Smooth muscle cell (in vitro differentiated cells): ENCODE results near the gene SRD5A3. TPM values are rescaled to one million over a fixed set of nuclear protein-coding genes. Genes with fewer than 3 reads are reported as not detected.
A peak's percentile ranks its signal among the peaks of the same experiment; 100 is the strongest.
"Not testable (repeated sequence)": the region's sequence is repeated elsewhere in the genome, so short reads cannot be mapped to it uniquely, and the experiment has no call there.

ENCODE experiments used
- DNase-seq: peaks from one replicate; lab custom pipeline; 2025; ENCODE audit not compliant: unreplicated experiment; lab: John Stamatoyannopoulos, UW
- H2AFZ ChIP-seq: fragments of 200-600 bp; sonication (generic); 2 replicates; pipeline ENCODE4 v1.6.0; 2016; ENCODE audit warnings: antibody characterized with exemption, low read depth, mild to moderate bottlenecking
- H3F3A ChIP-seq: fragments of 200-600 bp; sonication (generic); 2 replicates; pipeline ENCODE4 v1.6.0; 2017; ENCODE audit warnings: antibody characterized with exemption, low read depth
- H3K27ac ChIP-seq: fragments of 200-600 bp; sonication (generic); 2 replicates; pipeline ENCODE4 v1.5.1; 2016; ENCODE audit warnings: low read depth, mild to moderate bottlenecking
- H3K27me3 ChIP-seq: fragments of 200-600 bp; sonication (generic); 2 replicates; pipeline ENCODE4 v1.6.1; 2016; ENCODE audit warnings: low read depth, mild to moderate bottlenecking
- H3K36me3 ChIP-seq: fragments of 200-600 bp; sonication (generic); 2 replicates; pipeline ENCODE4 v1.5.1; 2016; ENCODE audit warnings: low read depth
- H3K4me1 ChIP-seq: fragments of 200-600 bp; sonication (generic); 2 replicates; pipeline ENCODE4 v1.5.1; 2016; ENCODE audit warnings: low read depth
- H3K4me2 ChIP-seq: fragments of 200-600 bp; sonication (generic); 2 replicates; pipeline ENCODE4 v1.6.0; 2016; ENCODE audit warnings: mild to moderate bottlenecking
- H3K4me3 ChIP-seq: fragments of 200-600 bp; sonication (generic); 2 replicates; pipeline ENCODE4 v1.5.1; 2016; ENCODE audit warnings: mild to moderate bottlenecking
- H3K79me2 ChIP-seq: fragments of 200-600 bp; sonication (generic); 2 replicates; pipeline ENCODE4 v1.6.0; 2016; ENCODE audit warnings: low read depth, mild to moderate bottlenecking
- H3K9ac ChIP-seq: fragments of 200-600 bp; sonication (generic); 2 replicates; pipeline ENCODE4 v1.6.0; 2016; ENCODE audit warnings: low read depth
- H3K9me3 ChIP-seq: fragments of 200-600 bp; sonication (generic); replicated peaks from 2 replicates; pipeline ENCODE4 v1.5.1; 2016; ENCODE audit warnings: low read depth
- H4K20me1 ChIP-seq: fragments of 200-600 bp; sonication (generic); 2 replicates; pipeline ENCODE4 v1.6.0; 2016; ENCODE audit warnings: low read depth
- WGBS: methylation state at CpG from one replicate; pipeline ENCODE4 v1.1.7; 2016; ENCODE audit warnings: low lambda C conversion rate; 5-methylcytosine and 5-hydroxymethylcytosine counted together
- polyA plus RNA-seq: library from polyadenylated mRNA; unstranded; fragments of >200 nt; fragmentation: Nextera tagmentation; extraction: Ambion mirVana; gene quantifications from 2 replicates; pipeline ENCODE4 v1.2.1, GENCODE V29; 2016
- total RNA-seq: library from RNA; depleted of rRNA; stranded (reverse); fragments of >200 nt; gene quantifications from 2 replicates; pipeline ENCODE4 v1.2.3, GENCODE V29; 2014
- TF ChIP-seq, protein P1 (sequence below): fragments of 200-600 bp; sonication (generic); IDR thresholded peaks from 2 replicates; pipeline ENCODE4 v1.5.1; 2017; ENCODE audit warnings: borderline replicate concordance, mild to moderate bottlenecking, antibody characterized with exemption; ENCODE audit not compliant: insufficient read depth, poor library complexity, severe bottlenecking

SRD5A3 gene
- total and polyA plus RNA-seq, 2 experiments from 2014 or later: 18.1 to 37.3 TPM

DNA sequence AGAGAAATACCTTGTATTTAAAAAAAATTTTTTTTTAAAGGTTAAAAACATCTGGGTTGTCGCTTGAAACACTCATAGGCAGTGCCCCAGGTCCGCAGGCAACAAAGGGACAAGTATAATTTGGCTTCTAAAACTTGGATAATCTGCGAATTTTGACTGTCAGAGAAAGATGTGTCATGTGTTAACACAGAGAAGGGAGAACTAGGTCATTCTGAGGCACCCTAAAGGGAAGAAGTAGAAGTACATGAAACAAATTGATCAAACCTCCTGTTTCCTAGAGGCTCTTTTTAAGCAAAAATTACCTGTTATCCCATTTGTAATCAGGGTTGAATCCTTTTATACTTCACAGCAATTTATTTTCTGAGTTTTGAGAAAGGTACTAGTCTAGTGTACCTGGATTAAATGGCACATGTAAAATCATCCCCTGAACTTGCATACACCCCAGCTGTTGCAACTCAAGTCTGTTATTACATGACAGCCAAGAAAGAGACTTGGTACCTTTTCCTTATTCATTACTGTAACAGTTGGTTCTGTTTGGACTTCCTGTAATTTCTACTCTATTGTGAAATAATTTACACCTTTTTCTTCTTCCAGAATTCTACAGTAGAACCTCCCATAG, 1.7 kb downstream of the SRD5A3 start:
- 90% methylated on average over 3 of the region's 3 CpGs for WGBS
- Histone ChIP-seq H3K4me3 (peak overlapping the region; percentile 86), H3K4me1 (peaks cover 17% of the 10 kb centered on the region)

DNA sequence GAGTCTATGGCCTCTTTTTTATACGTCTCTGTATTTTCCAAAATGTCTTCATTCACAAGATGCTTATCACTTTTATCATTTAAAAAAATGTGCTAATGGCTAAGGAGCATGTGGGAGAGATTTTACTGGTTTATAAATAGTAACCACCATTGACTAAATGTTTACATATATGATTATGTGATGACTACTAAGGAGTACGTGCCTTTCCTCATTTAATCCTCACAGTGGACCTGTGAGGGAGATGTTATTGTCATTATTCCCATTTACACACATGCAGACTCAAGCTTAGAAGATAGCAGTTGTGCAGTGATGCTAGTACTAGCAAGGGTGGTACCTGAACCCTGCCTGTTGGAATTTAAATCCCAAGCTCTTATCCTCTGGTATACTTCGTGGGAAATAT, 2.4 kb downstream of the SRD5A3 start:
- no peaks in the 10 kb centered on the region for H3K9me3 ChIP-seq
- 44% methylated on average over 3 of the region's 3 CpGs for WGBS
- no peak for DNase-seq
- TF ChIP-seq, protein P1, sequence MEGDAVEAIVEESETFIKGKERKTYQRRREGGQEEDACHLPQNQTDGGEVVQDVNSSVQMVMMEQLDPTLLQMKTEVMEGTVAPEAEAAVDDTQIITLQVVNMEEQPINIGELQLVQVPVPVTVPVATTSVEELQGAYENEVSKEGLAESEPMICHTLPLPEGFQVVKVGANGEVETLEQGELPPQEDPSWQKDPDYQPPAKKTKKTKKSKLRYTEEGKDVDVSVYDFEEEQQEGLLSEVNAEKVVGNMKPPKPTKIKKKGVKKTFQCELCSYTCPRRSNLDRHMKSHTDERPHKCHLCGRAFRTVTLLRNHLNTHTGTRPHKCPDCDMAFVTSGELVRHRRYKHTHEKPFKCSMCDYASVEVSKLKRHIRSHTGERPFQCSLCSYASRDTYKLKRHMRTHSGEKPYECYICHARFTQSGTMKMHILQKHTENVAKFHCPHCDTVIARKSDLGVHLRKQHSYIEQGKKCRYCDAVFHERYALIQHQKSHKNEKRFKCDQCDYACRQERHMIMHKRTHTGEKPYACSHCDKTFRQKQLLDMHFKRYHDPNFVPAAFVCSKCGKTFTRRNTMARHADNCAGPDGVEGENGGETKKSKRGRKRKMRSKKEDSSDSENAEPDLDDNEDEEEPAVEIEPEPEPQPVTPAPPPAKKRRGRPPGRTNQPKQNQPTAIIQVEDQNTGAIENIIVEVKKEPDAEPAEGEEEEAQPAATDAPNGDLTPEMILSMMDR: no peak
- H3F3A ChIP-seq: peaks cover 12% of the 10 kb centered on the region
- peaks cover 17% of the 10 kb centered on the region for H3K4me1 ChIP-seq
- no peak overlapping the region for H3K4me3 ChIP-seq
- no peaks in the 10 kb centered on the region for H4K20me1 ChIP-seq
- H3K27me3 ChIP-seq: no peaks in the 10 kb centered on the region
- H2AFZ ChIP-seq: no peak overlapping the region
- H3K36me3 ChIP-seq: no peaks in the 10 kb centered on the region
- H3K9ac ChIP-seq: peak overlapping the region; percentile 1
- H3K79me2 ChIP-seq: peaks cover 30% of the 10 kb centered on the region
- H3K4me2 ChIP-seq: peak overlapping the region; percentile 91
- H3K27ac ChIP-seq: peak overlapping the region; percentile 29

More for the DNA sequence above, 1.7 kb downstream of the SRD5A3 start:
- Histone ChIP-seq H3F3A (peaks cover 12% of the 10 kb centered on the region), H3K79me2 (peaks cover 30% of the 10 kb centered on the region), H4K20me1 (no peaks in the 10 kb centered on the region), H3K4me2 (peak overlapping the region; percentile 91), H3K9me3 (no peaks in the 10 kb centered on the region), H3K27me3 (no peaks in the 10 kb centered on the region), H3K9ac (no peak overlapping the region), H3K36me3 (no peaks in the 10 kb centered on the region), H3K27ac (peak overlapping the region; percentile 87), H2AFZ (peak overlapping the region; percentile 92)
- DNase-seq: no peak
- TF ChIP-seq, protein P1: no peak

DNA sequence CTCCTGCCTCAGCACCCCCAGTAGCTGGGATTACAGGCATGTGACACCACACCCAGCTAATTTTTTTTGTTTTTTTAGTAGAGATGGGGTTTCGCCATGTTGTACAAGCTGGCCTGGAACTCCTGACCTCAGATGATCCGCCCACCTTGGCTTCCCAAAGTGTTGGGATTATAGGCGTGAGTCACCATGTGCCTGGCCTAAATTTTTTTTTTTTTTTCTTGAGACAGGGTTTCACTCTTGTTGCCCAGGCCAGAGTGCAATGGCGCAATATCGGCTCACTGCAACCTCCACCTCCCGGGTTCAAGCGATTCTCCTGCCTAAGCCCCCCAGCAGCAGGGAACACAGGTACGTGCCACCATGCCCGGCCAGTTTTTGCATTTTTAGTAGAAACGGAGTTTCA, 4.8 kb downstream of the SRD5A3 start:
- H3K9ac ChIP-seq, H3K4me2 ChIP-seq, H2AFZ ChIP-seq, H3K27me3 ChIP-seq, H4K20me1 ChIP-seq, H3K9me3 ChIP-seq, H3K27ac ChIP-seq, H3K4me3 ChIP-seq, DNase-seq, H3K36me3 ChIP-seq: not testable (repeated sequence)
- peaks cover 30% of the 10 kb centered on the region for H3K79me2 ChIP-seq
- 95% methylated on average over 10 of the region's 10 CpGs for WGBS
- H3K4me1 ChIP-seq: peaks cover 17% of the 10 kb centered on the region
- peaks cover 12% of the 10 kb centered on the region for H3F3A ChIP-seq

DNA sequence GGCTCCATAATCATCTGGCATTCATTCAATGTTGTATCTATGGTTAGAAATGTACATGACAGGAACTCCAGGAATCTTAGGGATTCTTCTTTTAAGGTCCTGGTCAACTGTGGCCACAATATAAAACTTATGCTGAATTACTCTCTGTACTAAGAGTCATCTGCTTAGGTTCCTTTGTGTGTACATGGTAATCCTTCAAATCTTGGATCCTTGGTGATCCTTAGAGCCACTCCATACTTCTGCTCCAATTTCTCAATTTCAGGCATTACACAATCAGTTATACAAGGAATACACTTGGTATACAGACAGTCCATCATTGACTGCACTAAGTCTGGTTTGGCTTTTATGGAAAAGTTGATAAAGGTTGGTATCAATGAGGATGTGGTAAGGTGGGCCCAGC, 5.8 kb downstream of the SRD5A3 start:
- Histone ChIP-seq H3K79me2 (peaks cover 30% of the 10 kb centered on the region), H2AFZ (no peak overlapping the region)
- TF ChIP-seq, protein P1: no peak

More for the DNA sequence above, 5.8 kb downstream of the SRD5A3 start:
- Histone ChIP-seq H3K27me3 (no peaks in the 10 kb centered on the region), H4K20me1 (no peaks in the 10 kb centered on the region), H3K9ac (no peak overlapping the region), H3K36me3 (no peaks in the 10 kb centered on the region), H3K9me3 (no peaks in the 10 kb centered on the region), H3K4me2 (no peak overlapping the region), H3K27ac (no peak overlapping the region), H3F3A (peaks cover 12% of the 10 kb centered on the region), H3K4me1 (peaks cover 15% of the 10 kb centered on the region), H3K4me3 (no peak overlapping the region)
- no peak for DNase-seq
